Measurements from ENCODE around the gene TM7SF2. TPM values are rescaled to one million over a fixed set of nuclear protein-coding genes. Genes with fewer than 3 reads are reported as not detected.

TM7SF2 gene
- total and polyA plus RNA-seq, 2 of the 8 experiments (the other 6 are each of a cell fraction or from before 2014, with no cell fraction given) = 40.1 to 96.0 TPM

- TF ChIP-seq MAX (IDR thresholded peaks at IDR 0.05) = peak; percentile 79
- no peak for TF ChIP-seq SIRT6 (IDR thresholded peaks at IDR 0.05; ENCODE audit: low read length)
- peak; percentile 76 for TF ChIP-seq TAF7 (optimal IDR thresholded peaks at IDR 0.05; ENCODE audit: borderline replicate concordance, low read depth, low read length)
- TF ChIP-seq BCL11A (IDR thresholded peaks at IDR 0.05; ENCODE audit: low read depth in 2 of 2, low read length in 2 of 2) = no peak
- TF ChIP-seq TBP (IDR thresholded peaks at IDR 0.05; ENCODE audit: low read depth, low read length) = peak; percentile 57; the same call in 1 of the 2 replicates
- TF ChIP-seq SRF (IDR thresholded peaks at IDR 0.05; ENCODE audit: low read depth, low read length) = peak; percentile 79
- TF ChIP-seq KDM5A (IDR thresholded peaks at IDR 0.05; ENCODE audit: low read length) = no peak; the same call in none of the 2 replicates
- 0 out of 4 replicates have a peak, but pooled peaks of 1 of the 2 experiments have one; percentile 0 for TF ChIP-seq RAD21 (IDR thresholded peaks at IDR 0.05 in 1 of 2, conservative IDR thresholded peaks at IDR 0.05 in 1 of 2; ENCODE audit: low read depth in 2 of 2, low read length in 2 of 2)
- TF ChIP-seq MAFK (IDR thresholded peaks at IDR 0.05; ENCODE audit: low read depth, low read length) = no peak
- TF ChIP-seq TAF1 (IDR thresholded peaks at IDR 0.05; ENCODE audit: low read depth, low read length) = peak; percentile 87
These were observed 27.7 kb upstream of the TM7SF2 start, which contains the start of the genes CDCA5 and ZFPL1 (continued) for GRCh38 chr11:65083834-65084597.
